PFSK-1 (cell line): Measurements from ENCODE around the gene PPFIBP2.

Source experiments
- FOXP2 ChIP-seq: optimal IDR thresholded peaks from 2 replicates; pipeline ENCODE3; 2011; ENCODE audit warnings: borderline replicate concordance, control low read depth, inconsistent platforms; ENCODE audit not compliant: insufficient read depth; ENCODE audit errors: extremely low read length, extremely low read depth
- POLR2AphosphoS5 ChIP-seq: IDR thresholded peaks from 2 replicates; pipeline ENCODE4 v1.6.1; 2012; ENCODE audit warnings: low read depth, mild to moderate bottlenecking, control low read depth, low read length, moderate library complexity
- REST ChIP-seq, 2 experiments: IDR thresholded peaks; 2 replicates each; pipeline versions ENCODE4 v1.6.1 to v1.8.0; 2011 to 2012; ENCODE audit warnings: low read depth in 2 of 2, low read length in 2 of 2, control low read depth in 1 of 2, inconsistent platforms in 1 of 2, mild to moderate bottlenecking in 1 of 2, moderate library complexity in 1 of 2; ENCODE audit not compliant: insufficient read depth in 1 of 2
- SIN3A ChIP-seq: IDR thresholded peaks from 2 replicates; pipeline ENCODE4 v1.6.1; 2012; ENCODE audit warnings: mild to moderate bottlenecking, low read length, moderate library complexity, borderline replicate concordance; ENCODE audit not compliant: insufficient read depth
- TAF1 ChIP-seq: IDR thresholded peaks from 2 replicates; pipeline ENCODE4 v1.6.1; 2012; ENCODE audit warnings: low read length, control low read depth, borderline replicate concordance; ENCODE audit not compliant: insufficient read depth

PPFIBP2 gene

DNA sequence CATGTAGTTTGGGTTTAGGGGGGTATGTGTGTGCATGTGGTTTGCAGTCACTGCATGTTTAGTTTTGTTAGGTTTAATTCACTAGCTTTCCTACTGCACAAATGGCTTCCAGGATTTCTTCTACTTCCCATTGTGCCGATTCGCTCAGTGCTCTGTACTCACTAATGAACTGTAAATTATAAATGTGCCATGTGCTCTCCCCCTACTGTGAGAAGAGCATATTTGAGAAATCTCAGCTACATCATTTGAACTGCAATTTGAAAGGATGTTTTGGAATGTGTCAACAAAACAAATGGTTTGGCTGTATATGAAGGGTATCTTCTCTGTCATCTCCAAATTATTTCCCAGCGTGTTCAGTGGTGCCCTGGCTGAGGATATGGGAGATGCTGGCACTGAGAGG, 131.4 kb downstream of the PPFIBP2 start:
- TF ChIP-seq POLR2AphosphoS5, result no peak
- no peak for TF ChIP-seq REST (IDR thresholded peaks at IDR 0.05; ENCODE audit: insufficient read depth in 1 of 2, low read depth in 2 of 2, low read length in 2 of 2)
- TF ChIP-seq SIN3A, result no peak
- no peak for TF ChIP-seq TAF1
- no peak for TF ChIP-seq FOXP2

- no peak for TF ChIP-seq SIN3A
- no peak for TF ChIP-seq TAF1
- TF ChIP-seq FOXP2, result no peak
- TF ChIP-seq POLR2AphosphoS5, result no peak
- TF ChIP-seq REST (IDR thresholded peaks at IDR 0.05; ENCODE audit: insufficient read depth in 1 of 2, low read depth in 2 of 2, low read length in 2 of 2), result no peak
These were observed 133.1 kb downstream of the PPFIBP2 start for GRCh38 chr11:7646866-7647265.

DNA sequence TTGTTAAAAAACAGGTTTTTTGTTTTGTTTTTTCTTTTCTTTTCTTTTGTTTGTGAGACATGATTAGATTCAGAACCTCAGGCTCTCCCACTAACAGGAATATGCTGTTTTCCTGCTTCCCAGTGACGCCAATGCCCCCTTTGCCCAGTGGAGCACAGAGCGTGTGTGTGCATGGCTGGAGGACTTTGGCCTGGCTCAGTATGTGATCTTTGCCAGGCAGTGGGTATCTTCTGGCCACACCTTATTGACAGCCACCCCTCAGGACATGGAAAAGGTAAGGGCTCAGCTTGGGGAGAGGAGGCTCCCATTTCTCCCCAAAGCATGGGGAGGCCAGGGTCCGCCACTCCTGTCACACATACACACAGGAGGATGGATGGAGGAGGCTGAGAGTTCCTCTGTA, 134.5 kb downstream of the PPFIBP2 start:
- TF ChIP-seq REST (IDR thresholded peaks at IDR 0.05; ENCODE audit: insufficient read depth in 1 of 2, low read depth in 2 of 2, low read length in 2 of 2) (no peak), SIN3A (no peak), TAF1 (no peak), POLR2AphosphoS5 (no peak), FOXP2 (no peak)

GRCh38 chr11:7651140-7651551, 137.3 kb downstream of the PPFIBP2 start:
- TF ChIP-seq TAF1 (no peak), POLR2AphosphoS5 (no peak), SIN3A (no peak), FOXP2 (no peak), REST (IDR thresholded peaks at IDR 0.05; ENCODE audit: insufficient read depth in 1 of 2, low read depth in 2 of 2, low read length in 2 of 2) (no peak)

GRCh38 chr11:7651700-7652099, 137.9 kb downstream of the PPFIBP2 start:
- TF ChIP-seq FOXP2, result no peak
- TF ChIP-seq SIN3A, result no peak
- TF ChIP-seq POLR2AphosphoS5, result no peak
- TF ChIP-seq REST (IDR thresholded peaks at IDR 0.05; ENCODE audit: insufficient read depth in 1 of 2, low read depth in 2 of 2, low read length in 2 of 2), result no peak
